Endothelial cell of hepatic sinusoid (primary cell): ENCODE data around the gene ADSS1.

Source experiments
- in situ Hi-C: cut with HindIII; loops from 2 replicates; pipeline ENCODE4 v1.10.0; 2017; ENCODE audit warnings: low sequenced_read_pairs

The ADSS1 gene

GRCh38 chr14:104697892-104698583, 26.0 kb upstream of the ADSS1 start:
- in situ Hi-C loops: no loop called here

DNA sequence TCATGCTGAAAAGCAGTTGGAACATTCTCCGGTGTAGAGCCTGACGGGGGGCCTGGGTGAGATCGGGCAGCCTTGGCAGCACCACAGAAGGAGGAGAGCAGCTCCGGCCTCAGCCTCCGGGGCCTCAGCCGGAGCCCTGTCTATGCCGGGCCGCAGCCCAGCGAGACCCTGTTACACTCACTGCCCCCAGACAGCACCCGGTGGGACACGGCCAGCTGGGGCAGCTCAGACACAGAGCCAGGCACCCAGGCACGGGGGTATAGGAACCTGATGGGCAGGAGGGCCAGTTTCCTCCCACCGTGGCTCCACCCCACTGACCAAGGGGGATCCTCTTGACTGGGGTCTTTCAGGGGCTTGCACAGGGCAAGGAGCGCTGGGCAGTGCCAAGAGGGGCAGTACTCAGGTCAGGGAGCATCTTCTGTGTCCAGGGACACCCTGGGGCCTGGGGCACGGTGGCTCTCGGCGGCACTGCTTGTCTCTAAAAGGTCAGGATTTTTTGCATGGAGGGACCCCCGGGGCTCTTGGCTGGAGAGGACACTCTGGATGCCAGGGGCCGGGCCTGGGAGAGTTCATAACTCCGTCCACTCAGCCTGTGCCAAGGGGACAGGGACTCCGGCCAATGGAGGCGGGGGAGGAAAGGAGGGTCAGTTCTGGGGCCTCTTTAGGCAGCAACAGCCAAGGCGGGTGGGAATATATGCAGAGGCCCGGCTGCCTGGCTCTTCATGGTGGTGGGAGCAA, 25.2 kb upstream of the ADSS1 start:
- in situ Hi-C loops: no loop called here

DNA sequence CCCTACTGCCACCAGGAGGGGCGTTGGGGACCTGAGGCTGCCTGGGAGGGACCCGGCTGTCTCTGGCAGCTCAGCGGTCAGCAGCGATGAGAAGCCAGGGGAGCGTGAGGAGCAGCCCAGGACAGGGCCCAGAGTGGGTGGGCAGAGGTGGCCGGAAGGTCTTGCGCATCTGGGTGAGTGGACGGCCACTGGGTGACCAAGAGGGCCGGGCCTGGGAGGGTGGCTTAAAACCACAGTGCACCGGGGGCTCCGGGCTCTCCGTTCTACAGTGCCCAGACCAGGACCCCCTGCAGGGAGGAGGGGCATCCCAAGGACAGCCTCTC, 24.6 kb upstream of the ADSS1 start:
- in situ Hi-C loops: no loop called here

DNA sequence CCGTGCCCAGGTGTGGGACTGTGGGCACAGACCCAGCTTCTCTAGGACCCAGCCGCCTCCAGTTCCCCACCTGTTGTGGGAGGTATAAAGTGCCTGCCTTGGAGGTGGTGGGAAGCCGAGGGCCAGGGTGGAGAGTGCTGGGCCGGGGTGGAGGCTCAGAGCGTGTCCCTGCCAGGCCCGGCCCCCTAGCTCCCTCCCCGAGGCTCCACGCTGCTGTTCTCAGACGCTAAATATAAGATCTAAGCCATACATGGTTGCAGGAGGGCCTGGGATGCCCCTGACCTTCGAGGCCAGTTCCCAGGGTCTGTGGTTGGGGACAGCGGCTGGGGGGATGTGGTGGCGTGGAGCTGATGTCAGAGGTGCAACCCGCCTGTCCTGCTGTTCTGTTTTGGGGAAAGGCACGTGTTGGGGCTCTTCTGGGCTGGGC, 23.8 kb upstream of the ADSS1 start:
- in situ Hi-C loops: no loop called here

GRCh38 chr14:104700747-104701217, 23.2 kb upstream of the ADSS1 start:
- in situ Hi-C loops: no loop called here

DNA sequence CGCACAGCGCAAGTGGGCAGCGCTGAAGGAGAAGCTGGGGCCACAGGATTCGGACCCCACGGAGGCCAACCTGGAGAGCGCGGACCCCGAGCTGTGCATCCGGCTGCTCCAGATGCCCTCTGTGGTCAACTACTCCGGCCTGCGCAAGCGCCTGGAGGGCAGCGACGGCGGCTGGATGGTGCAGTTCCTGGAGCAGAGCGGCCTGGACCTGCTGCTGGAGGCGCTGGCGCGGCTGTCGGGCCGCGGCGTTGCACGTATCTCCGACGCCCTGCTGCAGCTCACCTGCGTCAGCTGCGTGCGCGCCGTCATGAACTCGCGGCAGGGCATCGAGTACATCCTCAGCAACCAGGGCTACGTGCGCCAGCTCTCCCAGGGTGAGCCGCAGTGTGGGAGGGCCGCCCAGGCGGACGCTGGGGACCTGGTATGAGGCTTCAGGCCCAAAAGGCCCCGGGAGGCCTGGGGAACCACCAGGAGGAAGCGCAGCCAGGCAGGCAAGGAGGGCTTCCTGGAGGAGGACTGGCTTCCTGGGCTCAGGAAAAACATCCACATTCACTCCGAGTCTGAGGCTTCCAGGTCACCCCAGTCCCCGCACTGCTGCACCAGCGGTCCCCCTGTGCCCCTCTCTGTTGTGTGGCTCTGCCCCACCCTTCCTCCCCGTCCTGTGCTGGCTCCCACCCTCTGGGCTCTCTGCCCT, 22.5 kb upstream of the ADSS1 start:
- in situ Hi-C loops: no loop called here

GRCh38 chr14:104702106-104702505, 21.9 kb upstream of the ADSS1 start:
- in situ Hi-C loops: no loop called here

DNA sequence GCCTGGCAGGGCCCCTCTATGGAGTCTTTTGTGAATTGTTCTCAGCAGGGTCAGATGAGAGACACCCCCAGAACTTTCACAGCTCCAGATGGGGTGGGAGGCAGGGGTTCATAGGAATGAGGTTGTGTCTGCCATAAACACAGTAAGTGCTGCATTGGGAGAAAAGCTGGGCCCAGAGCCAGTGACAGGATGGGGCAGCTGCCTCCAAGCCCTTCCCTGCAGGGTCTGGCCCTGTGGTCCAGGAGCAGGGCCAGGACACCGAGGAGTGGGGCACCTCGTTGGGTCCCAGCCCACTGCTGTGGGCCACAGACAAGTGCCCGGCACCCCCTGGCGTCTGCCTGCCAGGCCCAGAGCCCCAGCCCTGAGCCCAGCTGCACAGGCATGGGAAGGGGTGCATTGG, 21.4 kb upstream of the ADSS1 start:
- in situ Hi-C loops: no loop called here

DNA sequence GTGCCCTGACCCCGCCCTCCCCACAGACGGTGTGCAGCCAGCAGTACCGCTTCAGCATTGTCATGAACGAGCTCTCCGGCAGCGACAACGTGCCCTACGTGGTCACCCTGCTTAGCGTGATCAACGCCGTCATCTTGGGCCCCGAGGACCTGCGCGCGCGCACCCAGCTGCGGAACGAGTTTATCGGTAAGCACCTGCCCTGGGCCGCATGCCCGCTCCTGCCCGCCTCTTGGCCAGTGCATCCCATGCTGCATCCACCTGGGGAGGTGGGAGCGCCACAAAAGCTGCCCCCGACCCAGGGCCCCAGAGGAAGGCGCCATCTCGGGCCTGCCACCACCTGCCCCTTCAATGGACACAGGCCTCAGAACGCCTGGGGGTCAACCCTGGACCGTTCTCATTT, 20.8 kb upstream of the ADSS1 start:
- in situ Hi-C loops: no loop called here

- in situ Hi-C loops: no loop called here
These were observed 19.8 kb upstream of the ADSS1 start for GRCh38 chr14:104704252-104704651.

DNA sequence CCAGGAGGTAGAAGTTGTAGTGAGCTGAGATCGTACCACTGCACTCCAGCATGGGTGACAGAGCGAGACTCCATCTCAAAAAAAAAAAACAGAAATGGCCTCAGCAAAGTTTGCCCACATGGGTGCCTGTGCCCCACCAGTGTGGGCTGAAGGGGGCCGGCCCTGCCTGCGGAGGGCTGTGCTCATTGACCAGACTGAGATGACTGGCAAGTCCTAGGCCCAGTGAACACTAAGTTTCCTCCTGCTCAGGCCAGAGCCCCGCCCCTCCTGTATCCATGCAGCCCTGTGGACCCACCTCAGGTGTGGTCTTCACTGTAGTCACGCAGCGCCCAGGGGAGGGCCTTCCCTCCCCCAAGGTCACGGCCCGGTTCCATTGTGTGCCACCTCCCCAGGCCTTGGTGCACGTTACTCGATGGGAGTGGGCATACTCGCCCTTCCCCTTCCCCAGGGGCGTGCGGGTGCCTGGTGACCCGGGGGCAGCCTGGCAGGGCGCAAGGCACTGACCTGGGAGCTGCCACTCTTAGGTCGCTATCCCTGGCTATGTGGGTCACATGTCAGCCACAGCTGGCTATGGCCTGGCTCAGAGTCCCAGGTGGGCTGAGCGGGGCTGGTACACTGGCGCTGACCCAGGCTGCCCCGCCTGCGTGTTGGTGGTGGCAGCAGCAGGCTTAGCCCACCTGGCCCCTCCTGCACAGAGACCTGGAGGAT, 18.5 kb upstream of the ADSS1 start:
- in situ Hi-C loops: no loop called here

GRCh38 chr14:104706733-104707607, 17.1 kb upstream of the ADSS1 start:
- in situ Hi-C loops: no loop called here

DNA sequence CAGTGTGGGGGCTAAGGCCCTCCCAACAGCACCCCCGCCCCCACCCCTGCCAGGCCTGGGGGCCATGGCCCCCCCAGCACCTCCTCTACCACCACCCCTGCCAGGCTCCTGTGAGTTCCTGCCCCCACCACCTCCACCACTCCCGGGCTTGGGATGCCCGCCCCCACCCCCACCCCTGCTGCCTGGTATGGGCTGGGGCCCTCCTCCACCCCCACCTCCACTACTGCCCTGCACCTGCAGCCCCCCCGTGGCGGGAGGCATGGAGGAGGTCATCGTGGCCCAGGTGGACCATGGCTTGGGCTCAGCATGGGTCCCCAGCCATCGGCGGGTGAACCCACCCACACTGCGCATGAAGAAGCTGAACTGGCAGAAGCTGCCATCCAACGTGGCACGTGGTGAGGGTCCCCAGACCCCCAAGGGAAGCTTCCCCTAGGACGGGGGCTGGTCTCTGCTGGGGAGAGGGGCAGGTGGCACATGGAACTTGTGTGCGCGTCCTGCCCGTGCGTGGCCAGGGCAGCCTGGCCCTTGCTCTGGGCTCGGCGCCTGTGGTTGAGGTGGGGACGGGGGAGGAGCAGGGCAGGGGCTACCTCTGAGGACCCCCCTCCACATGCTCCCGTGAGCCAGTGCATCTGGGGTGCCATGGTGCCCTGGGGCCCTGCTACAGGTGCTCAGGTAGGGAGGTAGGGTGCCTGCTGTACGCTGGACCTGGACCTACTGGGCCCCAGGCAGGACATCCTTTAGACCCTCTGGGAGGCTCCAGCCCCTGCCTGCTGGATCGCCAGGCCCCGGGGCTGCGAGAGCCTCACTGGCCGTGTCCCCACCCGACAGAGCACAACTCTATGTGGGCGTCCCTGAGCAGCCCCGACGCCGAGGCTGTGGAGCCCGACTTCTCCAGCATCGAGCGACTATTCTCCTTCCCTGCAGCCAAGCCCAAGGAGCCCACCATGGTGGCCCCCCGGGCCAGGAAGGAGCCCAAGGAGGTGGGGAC, 16.1 kb upstream of the ADSS1 start:
- in situ Hi-C loops: no loop called here

DNA sequence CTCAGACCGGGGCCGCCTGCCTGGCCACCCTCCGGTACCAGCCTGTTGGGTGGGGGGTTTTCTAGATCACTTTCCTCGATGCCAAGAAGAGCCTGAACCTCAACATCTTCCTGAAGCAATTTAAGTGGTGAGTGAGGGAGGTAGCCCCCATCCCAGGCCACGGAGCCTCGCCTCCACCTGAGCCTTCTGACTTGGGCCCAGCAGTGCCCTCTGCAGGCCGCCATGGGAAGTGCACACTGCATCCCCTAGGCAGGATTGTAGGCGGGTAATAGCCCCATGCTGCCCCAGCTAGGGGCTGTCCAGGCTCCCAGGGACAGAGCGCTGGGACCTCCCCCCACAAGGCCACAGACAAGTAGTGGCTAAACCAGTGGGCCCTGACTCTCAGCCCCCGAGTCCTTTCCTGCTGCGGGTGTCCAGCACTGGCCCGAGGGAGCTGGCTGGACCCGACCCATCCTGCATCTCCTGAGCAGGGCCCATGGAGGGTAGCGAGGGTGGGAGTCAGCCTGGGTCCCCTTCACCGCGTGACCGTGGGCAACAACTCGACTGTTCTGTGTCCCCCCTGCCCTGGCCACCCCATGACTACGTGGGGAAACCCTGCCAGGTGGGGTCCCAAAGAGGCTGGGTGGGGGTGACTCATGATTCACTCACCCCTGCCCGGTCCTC, 15.3 kb upstream of the ADSS1 start:
- in situ Hi-C loops: no loop called here

GRCh38 chr14:104709387-104710039, 14.5 kb upstream of the ADSS1 start:
- in situ Hi-C loops: loop anchor here (10.0 kb wide), 2 partner anchors 85 to 115 kb away; no protein-coding TSS in a partner anchor

DNA sequence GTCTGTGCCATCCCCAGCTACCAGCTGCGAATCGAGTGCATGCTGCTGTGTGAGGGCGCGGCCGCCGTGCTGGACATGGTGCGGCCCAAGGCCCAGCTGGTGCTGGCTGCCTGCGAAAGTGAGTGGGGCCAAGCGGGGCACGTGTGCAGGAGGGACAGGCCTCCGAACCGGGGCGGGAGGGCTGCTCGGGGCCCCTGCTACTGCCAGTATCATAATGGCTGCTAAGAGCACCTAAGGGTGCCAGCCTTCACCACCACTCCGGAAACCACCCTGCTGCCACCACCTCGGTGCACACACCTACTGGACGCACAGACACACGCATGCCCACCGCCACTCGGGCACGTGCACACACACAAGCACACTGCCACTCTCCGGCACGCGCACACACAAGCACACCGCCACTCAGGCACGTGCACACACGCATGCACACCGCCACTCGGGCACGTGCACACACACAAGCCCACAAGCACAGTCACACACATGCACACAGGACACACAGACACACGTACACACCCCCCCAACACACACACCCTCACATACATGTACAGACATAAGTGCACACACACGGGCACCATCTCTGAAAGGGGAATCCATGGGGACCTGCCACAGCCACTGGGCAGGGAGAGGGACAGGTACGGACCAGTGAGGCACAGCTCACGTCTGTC, 13.8 kb upstream of the ADSS1 start:
- in situ Hi-C loops: loop anchor here (10.0 kb wide), 2 partner anchors 85 to 115 kb away; no protein-coding TSS in a partner anchor
